Transverse colon (tissue), 4 donors: Measurements from ENCODE around the gene FLOT2.

Experiments
- CTCF ChIP-seq, 5 experiments: fragments of 200-600 bp in 3 of 5; fragments of 450-650 bp in 2 of 5; sonication (generic) in 3 of 5; IDR thresholded peaks; 1 replicate in 2 of 5; 2 replicates in 3 of 5; pipeline ENCODE4 v1.5.1; 2016 to 2017; ENCODE audit warnings: antibody characterized with exemption in 5 of 5, inconsistent platforms in 3 of 5, mild to moderate bottlenecking in 2 of 5, moderate library complexity in 1 of 5
- EP300 ChIP-seq: sonication (generic); formaldehyde crosslinking; IDR thresholded peaks from one replicate; pipeline ENCODE4 v1.6.1; 2017; ENCODE audit warnings: antibody characterized with exemption, low read depth
- POLR2A ChIP-seq: fragments of 450-650 bp; IDR thresholded peaks from one replicate; pipeline ENCODE4 v1.6.1; 2016; ENCODE audit warnings: antibody characterized with exemption, mild to moderate bottlenecking, moderate library complexity
- POLR2AphosphoS5 ChIP-seq, 3 donors: sonication (generic); formaldehyde crosslinking; IDR thresholded peaks; one replicate each; pipeline ENCODE4 v1.6.1; 2016; ENCODE audit warnings: antibody characterized with exemption in 3 of 3

- TF ChIP-seq POLR2AphosphoS5 (IDR thresholded peaks at IDR 0.05) (no peak), CTCF (IDR thresholded peaks at IDR 0.05) (no peak), POLR2A (no peak), EP300 (no peak)
Observed at GRCh38 chr17:28881533-28882056, 15.9 kb downstream of the FLOT2 start.
